Trophoblast cell (in vitro differentiated cells and primary cell): Measurements from ENCODE around the gene CCDC195.

Source experiments
- DNase-seq, 2 donors: peaks; one replicate each; pipeline ENCODE4 v3.0.0-alpha.2; 2016
- H2AFZ ChIP-seq: 2 replicates; pipeline ENCODE4 v1.6.1; 2013; ENCODE audit warnings: low read length, moderate library complexity, mild to moderate bottlenecking; ENCODE audit not compliant: insufficient read depth, poor library complexity
- H2AK5ac ChIP-seq: 2 replicates; pipeline ENCODE4 v1.6.1; 2013; ENCODE audit warnings: mild to moderate bottlenecking, low read length
- H2BK120ac ChIP-seq: 2 replicates; pipeline ENCODE4 v1.6.1; 2013; ENCODE audit warnings: low read length, mild to moderate bottlenecking, moderate library complexity; ENCODE audit not compliant: insufficient read depth, poor library complexity
- H2BK12ac ChIP-seq: 2 replicates; pipeline ENCODE4 v1.6.1; 2013; ENCODE audit warnings: mild to moderate bottlenecking, low read length, moderate library complexity
- H2BK5ac ChIP-seq: 2 replicates; pipeline ENCODE4 v1.6.1; 2013; ENCODE audit warnings: low read length, low read depth, moderate library complexity, mild to moderate bottlenecking; ENCODE audit not compliant: poor library complexity
- H3K14ac ChIP-seq: 2 replicates; pipeline ENCODE4 v1.6.1; 2013; ENCODE audit warnings: mild to moderate bottlenecking, low read length
- H3K18ac ChIP-seq: 2 replicates; pipeline ENCODE4 v1.6.1; 2013; ENCODE audit warnings: mild to moderate bottlenecking, low read length
- H3K23ac ChIP-seq: 2 replicates; pipeline ENCODE4 v1.6.1; 2013; ENCODE audit warnings: low read length
- H3K27ac ChIP-seq: 2 replicates; pipeline ENCODE4 v1.5.1; 2013; ENCODE audit warnings: low read depth, mild to moderate bottlenecking, inconsistent platforms, low read length, moderate library complexity
- H3K27me3 ChIP-seq: 2 replicates; pipeline ENCODE4 v1.6.1; 2013; ENCODE audit warnings: inconsistent platforms, mild to moderate bottlenecking, low read length, moderate library complexity; ENCODE audit not compliant: insufficient read depth
- H3K36me3 ChIP-seq, 2 experiments: 1 replicate in 1 of 2; 2 replicates in 1 of 2; pipeline ENCODE4 v1.6.1; 2013; ENCODE audit warnings: low read length in 2 of 2, mild to moderate bottlenecking in 2 of 2, moderate library complexity in 1 of 2; ENCODE audit not compliant: insufficient read depth in 2 of 2, control insufficient read depth in 1 of 2
- H3K4ac ChIP-seq: 2 replicates; pipeline ENCODE4 v1.6.1; 2013; ENCODE audit warnings: low read depth, mild to moderate bottlenecking, low read length, moderate library complexity
- H3K4me1 ChIP-seq, 2 experiments: 1 replicate in 1 of 2; 2 replicates in 1 of 2; pipeline ENCODE4 v1.6.1; 2013; ENCODE audit warnings: low read length in 2 of 2, mild to moderate bottlenecking in 2 of 2, moderate library complexity in 1 of 2; ENCODE audit not compliant: insufficient read depth in 2 of 2, control insufficient read depth in 1 of 2
- H3K4me2 ChIP-seq: 2 replicates; pipeline ENCODE4 v1.6.1; 2013; ENCODE audit warnings: inconsistent platforms, mild to moderate bottlenecking, low read length, moderate library complexity
- H3K4me3 ChIP-seq: 2 replicates; pipeline ENCODE4 v1.5.1; 2013; ENCODE audit warnings: mild to moderate bottlenecking, low read depth, low read length, inconsistent platforms
- H3K79me1 ChIP-seq: one replicate; pipeline ENCODE4 v1.6.1; 2013; ENCODE audit warnings: low read length
- H3K79me2 ChIP-seq: 2 replicates; pipeline ENCODE4 v1.6.1; 2013; ENCODE audit warnings: low read length, mild to moderate bottlenecking; ENCODE audit not compliant: control insufficient read depth, insufficient read depth, poor library complexity
- H3K9ac ChIP-seq: 2 replicates; pipeline ENCODE4 v1.6.1; 2013; ENCODE audit warnings: mild to moderate bottlenecking, low read length
- H3K9me3 ChIP-seq: 2 replicates; pipeline ENCODE4 v1.6.1; 2013; ENCODE audit warnings: low read depth, mild to moderate bottlenecking, control low read depth, inconsistent platforms, low read length; ENCODE audit not compliant: insufficient read depth
- H4K12ac ChIP-seq: 2 replicates; pipeline ENCODE4 v1.6.1; 2013; ENCODE audit warnings: low read depth, mild to moderate bottlenecking, low read length, moderate library complexity
- H4K8ac ChIP-seq: 2 replicates; pipeline ENCODE4 v1.6.1; 2013; ENCODE audit warnings: low read depth, mild to moderate bottlenecking, low read length, moderate library complexity
- H4K91ac ChIP-seq: one replicate; pipeline ENCODE4 v1.6.1; 2013; ENCODE audit warnings: low read depth, mild to moderate bottlenecking, low read length, moderate library complexity
- WGBS: extraction: QIAGEN DNeasy Blood & Tissue Kit; methylation state at CpG from one replicate; pipeline ENCODE4 v1.1.7; 2013; ENCODE audit warnings: missing lambda C conversion rate; ENCODE audit not compliant: insufficient read length, insufficient coverage; ENCODE audit errors: extremely low coverage; 5-methylcytosine and 5-hydroxymethylcytosine counted together

CCDC195 gene

DNA sequence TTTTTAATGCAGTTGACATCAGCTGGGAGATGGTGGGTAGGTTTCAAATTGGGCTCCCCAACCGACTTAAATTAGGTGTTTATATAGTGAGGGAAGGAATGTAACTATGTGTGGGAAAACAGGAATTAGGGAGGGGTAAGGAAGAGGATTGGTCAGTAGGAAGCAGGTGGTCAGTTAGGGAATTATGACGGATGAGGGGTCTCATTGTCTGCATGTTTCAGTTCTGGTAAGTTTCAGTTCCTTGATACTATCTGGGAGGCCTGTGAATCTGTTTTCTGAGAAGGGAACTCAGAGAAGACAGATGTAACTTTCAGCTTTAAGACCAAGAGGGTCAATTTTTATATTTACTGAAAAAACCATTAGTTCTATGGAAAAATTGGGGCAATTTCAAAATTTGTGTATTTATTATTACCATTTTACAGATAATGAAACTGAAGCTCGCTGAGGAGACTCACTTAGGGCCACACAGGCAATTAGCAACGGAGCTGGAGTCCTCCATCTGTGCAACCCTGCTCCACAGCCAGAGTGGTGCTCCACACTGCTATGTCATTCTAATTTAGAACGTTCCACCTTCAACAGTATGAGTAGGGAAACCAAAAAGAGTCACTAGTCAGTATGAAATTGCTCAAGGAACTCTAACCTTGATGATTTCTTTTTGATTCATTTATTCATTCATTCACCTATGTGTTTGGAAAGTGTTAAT is 36.0 kb upstream of the CCDC195 start:
- H4K91ac ChIP-seq, result no peak overlapping the region
- H3K14ac ChIP-seq, result no peak overlapping the region
- no peaks in the 10 kb centered on the region for H3K79me2 ChIP-seq
- H2AFZ ChIP-seq, result no peak overlapping the region
- no peak for DNase-seq
- no peak overlapping the region for H2BK5ac ChIP-seq
- H2BK12ac ChIP-seq, result no peak overlapping the region
- H2BK120ac ChIP-seq, result no peak overlapping the region
- H3K18ac ChIP-seq, result no peak overlapping the region
- H3K9me3 ChIP-seq, result no peaks in the 10 kb centered on the region
- no CpG with 5 or more reads among the region's 5 CpGs for whole genome bisulfite sequencing
- H3K4me3 ChIP-seq, result no peak overlapping the region
- no peak overlapping the region for H3K27ac ChIP-seq
- no peak overlapping the region for H4K8ac ChIP-seq
- H3K27me3 ChIP-seq, result no peaks in the 10 kb centered on the region
- H2AK5ac ChIP-seq, result no peak overlapping the region
- no peak overlapping the region for H3K23ac ChIP-seq
- no peaks in the 10 kb centered on the region for H3K79me1 ChIP-seq
- H3K9ac ChIP-seq, result no peak overlapping the region
- H4K12ac ChIP-seq, result no peak overlapping the region
- no peak overlapping the region for H3K4ac ChIP-seq
- no peaks in the 10 kb centered on the region for H3K4me1 ChIP-seq
- H3K4me2 ChIP-seq, result no peak overlapping the region
- H3K36me3 ChIP-seq, result no peaks in the 10 kb centered on the region

DNA sequence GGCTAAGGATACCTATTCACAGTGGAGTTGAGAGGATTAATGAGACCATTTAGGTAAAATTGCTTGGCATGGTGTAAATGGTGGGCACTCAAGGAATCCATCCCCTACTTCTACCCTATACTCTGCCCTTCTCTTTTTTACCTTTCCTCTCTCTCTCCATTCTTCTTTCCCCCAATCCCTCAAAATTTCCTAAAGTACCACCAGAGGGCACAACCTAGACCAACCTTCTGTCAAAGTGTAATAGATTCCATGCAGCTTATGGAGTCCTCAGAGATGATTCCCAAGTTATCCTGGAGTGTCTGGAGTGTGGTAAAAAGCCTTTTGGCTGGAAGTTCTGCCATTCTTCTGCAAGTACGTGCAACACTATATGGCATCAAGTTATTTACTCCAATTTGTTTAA is 33.0 kb upstream of the CCDC195 start:
- Histone ChIP-seq H4K12ac (no peak overlapping the region), H3K79me2 (no peaks in the 10 kb centered on the region), H2AK5ac (no peak overlapping the region), H3K4me2 (no peak overlapping the region), H4K91ac (no peak overlapping the region), H3K27me3 (no peaks in the 10 kb centered on the region), H3K79me1 (no peaks in the 10 kb centered on the region), H4K8ac (no peak overlapping the region), H3K4me3 (no peak overlapping the region), H3K14ac (no peak overlapping the region), H2BK12ac (no peak overlapping the region), H2AFZ (no peak overlapping the region), H3K4me1 (no peaks in the 10 kb centered on the region), H2BK120ac (no peak overlapping the region), H3K9me3 (no peaks in the 10 kb centered on the region), H3K4ac (no peak overlapping the region), H3K27ac (no peak overlapping the region), H3K18ac (no peak overlapping the region), H3K9ac (no peak overlapping the region), H3K36me3 (no peaks in the 10 kb centered on the region), H2BK5ac (no peak overlapping the region), H3K23ac (no peak overlapping the region)
- DNase-seq, result no peak
- no CpG with 5 or more reads among the region's 1 CpG for WGBS

DNA sequence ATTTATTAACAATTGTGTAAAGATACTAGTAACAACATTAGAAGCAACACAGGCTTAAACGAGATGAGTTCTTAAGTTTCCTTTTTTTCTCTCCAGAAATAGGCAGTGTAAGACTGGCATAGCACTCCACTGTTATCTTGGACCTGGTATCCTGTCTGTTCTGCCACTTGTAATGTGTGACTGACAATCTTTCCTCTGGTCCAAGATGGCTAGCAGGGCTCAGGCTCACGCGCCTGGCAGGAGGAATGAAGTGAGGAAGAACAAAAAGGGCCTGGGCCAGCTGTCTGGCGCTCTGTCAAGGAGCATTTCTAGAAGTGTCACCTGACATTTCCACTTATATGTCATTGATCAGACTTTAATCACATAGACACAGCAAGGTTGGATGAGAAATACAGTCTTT is 31.6 kb upstream of the CCDC195 start:
- no peaks in the 10 kb centered on the region for H3K79me1 ChIP-seq

DNA sequence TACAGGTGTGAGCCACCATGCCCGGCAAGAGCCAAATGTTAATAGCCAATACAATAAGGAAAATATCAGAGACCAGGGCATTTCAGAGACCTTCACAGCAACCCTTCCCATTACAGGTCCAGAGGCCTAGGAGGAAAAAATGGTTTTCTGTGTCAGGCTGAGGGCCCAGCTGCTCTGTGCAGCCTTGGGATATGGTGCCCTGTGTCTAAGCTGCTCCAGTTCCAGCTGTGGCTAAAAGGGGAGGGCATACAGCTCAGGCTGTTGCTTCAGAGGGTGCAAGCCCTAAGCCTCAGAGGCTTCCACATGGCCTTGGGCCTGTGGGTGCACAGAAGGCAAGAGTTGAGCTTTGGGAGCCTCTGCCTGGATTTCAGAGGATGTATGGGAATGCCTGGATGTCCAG is 20.1 kb upstream of the CCDC195 start:
- H3K18ac ChIP-seq, result no peak overlapping the region
- H2BK12ac ChIP-seq, result no peak overlapping the region
- no peak overlapping the region for H3K9ac ChIP-seq
- H2AFZ ChIP-seq, result no peak overlapping the region
- H3K23ac ChIP-seq, result no peak overlapping the region
- H3K4me1 ChIP-seq, result no peaks in the 10 kb centered on the region
- H3K27me3 ChIP-seq, result no peaks in the 10 kb centered on the region
- no peaks in the 10 kb centered on the region for H3K36me3 ChIP-seq
- no peaks in the 10 kb centered on the region for H3K79me2 ChIP-seq
- H2AK5ac ChIP-seq, result no peak overlapping the region
- H3K4me3 ChIP-seq, result no peak overlapping the region
- H2BK5ac ChIP-seq, result no peak overlapping the region
- H3K14ac ChIP-seq, result no peak overlapping the region
- H3K27ac ChIP-seq, result no peak overlapping the region
- DNase-seq, result no peak
- no peak overlapping the region for H4K8ac ChIP-seq
- H3K4me2 ChIP-seq, result no peak overlapping the region
- no peak overlapping the region for H3K4ac ChIP-seq
- no peak overlapping the region for H4K91ac ChIP-seq
- no peak overlapping the region for H4K12ac ChIP-seq
- H3K9me3 ChIP-seq, result peaks cover 9% of the 10 kb centered on the region
- H2BK120ac ChIP-seq, result no peak overlapping the region
- no peaks in the 10 kb centered on the region for H3K79me1 ChIP-seq
- WGBS, result no CpG with 5 or more reads among the region's 1 CpG

More for the DNA sequence above, 31.6 kb upstream of the CCDC195 start:
- no peak overlapping the region for H2BK120ac ChIP-seq
- no peak overlapping the region for H3K4me2 ChIP-seq
- H2BK12ac ChIP-seq, result no peak overlapping the region
- no peak overlapping the region for H3K27ac ChIP-seq
- H2AK5ac ChIP-seq, result no peak overlapping the region
- no peaks in the 10 kb centered on the region for H3K36me3 ChIP-seq
- no peak overlapping the region for H4K91ac ChIP-seq
- no peak overlapping the region for H3K4ac ChIP-seq
- no peak overlapping the region for H2AFZ ChIP-seq
- H3K27me3 ChIP-seq, result no peaks in the 10 kb centered on the region
- no peak overlapping the region for H3K23ac ChIP-seq
- no peak for DNase-seq
- H3K9ac ChIP-seq, result no peak overlapping the region
- H4K8ac ChIP-seq, result no peak overlapping the region
- no peaks in the 10 kb centered on the region for H3K9me3 ChIP-seq
- no CpG with 5 or more reads among the region's 4 CpGs for WGBS
- H3K79me2 ChIP-seq, result no peaks in the 10 kb centered on the region
- H3K14ac ChIP-seq, result no peak overlapping the region
- H3K4me3 ChIP-seq, result no peak overlapping the region
- no peaks in the 10 kb centered on the region for H3K4me1 ChIP-seq
- no peak overlapping the region for H2BK5ac ChIP-seq
- no peak overlapping the region for H4K12ac ChIP-seq
- H3K18ac ChIP-seq, result no peak overlapping the region
